ENCODE measurements around the gene EDNRB.

DNA sequence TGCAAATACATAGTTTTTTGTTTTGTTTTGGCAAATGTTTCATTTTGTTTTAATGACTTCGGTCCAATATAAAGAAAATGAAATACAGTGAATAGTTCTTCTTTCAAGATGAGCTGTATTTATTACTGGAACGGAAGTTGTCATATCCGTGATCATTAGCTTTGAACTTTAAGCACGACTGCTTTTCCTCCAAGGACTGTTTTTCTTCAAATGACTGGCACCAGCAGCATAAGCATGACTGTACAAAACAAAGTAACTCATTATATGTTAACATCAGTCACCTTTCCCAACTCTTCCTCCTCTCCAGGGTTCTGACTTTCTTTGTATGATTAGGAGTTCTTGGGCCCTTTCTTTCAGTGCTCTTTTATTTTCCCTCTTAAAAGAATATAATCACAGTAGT, 20.5 kb downstream of the EDNRB start:
- TF ChIP-seq, protein P1, sequence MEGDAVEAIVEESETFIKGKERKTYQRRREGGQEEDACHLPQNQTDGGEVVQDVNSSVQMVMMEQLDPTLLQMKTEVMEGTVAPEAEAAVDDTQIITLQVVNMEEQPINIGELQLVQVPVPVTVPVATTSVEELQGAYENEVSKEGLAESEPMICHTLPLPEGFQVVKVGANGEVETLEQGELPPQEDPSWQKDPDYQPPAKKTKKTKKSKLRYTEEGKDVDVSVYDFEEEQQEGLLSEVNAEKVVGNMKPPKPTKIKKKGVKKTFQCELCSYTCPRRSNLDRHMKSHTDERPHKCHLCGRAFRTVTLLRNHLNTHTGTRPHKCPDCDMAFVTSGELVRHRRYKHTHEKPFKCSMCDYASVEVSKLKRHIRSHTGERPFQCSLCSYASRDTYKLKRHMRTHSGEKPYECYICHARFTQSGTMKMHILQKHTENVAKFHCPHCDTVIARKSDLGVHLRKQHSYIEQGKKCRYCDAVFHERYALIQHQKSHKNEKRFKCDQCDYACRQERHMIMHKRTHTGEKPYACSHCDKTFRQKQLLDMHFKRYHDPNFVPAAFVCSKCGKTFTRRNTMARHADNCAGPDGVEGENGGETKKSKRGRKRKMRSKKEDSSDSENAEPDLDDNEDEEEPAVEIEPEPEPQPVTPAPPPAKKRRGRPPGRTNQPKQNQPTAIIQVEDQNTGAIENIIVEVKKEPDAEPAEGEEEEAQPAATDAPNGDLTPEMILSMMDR (IDR thresholded peaks at IDR 0.05; ENCODE audit: low read depth, low read length, missing input control): no peak
- TF ChIP-seq, protein P2, sequence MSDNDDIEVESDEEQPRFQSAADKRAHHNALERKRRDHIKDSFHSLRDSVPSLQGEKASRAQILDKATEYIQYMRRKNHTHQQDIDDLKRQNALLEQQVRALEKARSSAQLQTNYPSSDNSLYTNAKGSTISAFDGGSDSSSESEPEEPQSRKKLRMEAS (IDR thresholded peaks at IDR 0.05): no peak
- no peak for TF ChIP-seq RAD21 (IDR thresholded peaks at IDR 0.05)

Measured in liver (tissue), 3 donors.